AG04449 (cell line): ENCODE results near the gene THADA.

Experiments used
- CTCF ChIA-PET: fragments of 350-600 bp; formaldehyde crosslinking; extraction: SDS; loops from one replicate; lab custom pipeline; 2021; ENCODE audit warnings: antibody characterized with exemption; lab: Yijun Ruan, JAX
- POLR2A ChIA-PET: fragments of 400-600, 350-600 bp; formaldehyde crosslinking; extraction: SDS; loops from one replicate; lab custom pipeline; 2020; ENCODE audit warnings: antibody characterized with exemption, inconsistent platforms; lab: Yijun Ruan, JAX
- DNase-seq: peaks from one replicate; pipeline ENCODE4 v3.0.0-alpha.2; 2010; ENCODE audit warnings: low read depth, low spot score
- H3K4me3 ChIP-seq: 2 replicates; pipeline ENCODE4 v1.5.1; 2011; ENCODE audit warnings: low read depth, mild to moderate bottlenecking, control low read depth, low read length
- CTCF ChIP-seq: IDR thresholded peaks from one replicate; pipeline ENCODE4 v1.5.1; 2011; ENCODE audit warnings: mild to moderate bottlenecking, moderate library complexity, low read length, control low read depth, inconsistent platforms; ENCODE audit not compliant: insufficient read depth; ENCODE audit errors: missing control alignments

THADA gene

GRCh38 chr2:43198263-43198662 is 397.6 kb downstream of the THADA start:
- ChIA-PET CTCF (no interaction called here), POLR2A (no interaction called here)
- no peak for DNase-seq
- TF ChIP-seq CTCF, result no peak
- H3K4me3 ChIP-seq, result no peak overlapping the region

- CTCF ChIA-PET, result no interaction called here
- TF ChIP-seq CTCF, result no peak
- DNase-seq, result no peak
- POLR2A ChIA-PET, result no interaction called here
- H3K4me3 ChIP-seq, result no peak overlapping the region
Measured at GRCh38 chr2:43197588-43197896, 398.3 kb downstream of the THADA start.

GRCh38 chr2:43196768-43197587 is 398.9 kb downstream of the THADA start:
- H3K4me3 ChIP-seq, result no peak overlapping the region
- no peak for DNase-seq
- POLR2A ChIA-PET, result no interaction called here
- CTCF ChIA-PET, result interaction anchor here (1.2 kb wide), 1 partner anchor 32 kb away, joined by 4 read pairs; no protein-coding TSS in a partner anchor
- no peak for TF ChIP-seq CTCF

GRCh38 chr2:43194121-43194869 is 401.5 kb downstream of the THADA start:
- ChIA-PET POLR2A (no interaction called here), CTCF (no interaction called here)
- TF ChIP-seq CTCF, result no peak
- no peak overlapping the region for H3K4me3 ChIP-seq
- no peak for DNase-seq

GRCh38 chr2:43193652-43194120 is 402.2 kb downstream of the THADA start:
- POLR2A ChIA-PET, result no interaction called here
- DNase-seq, result no peak
- no peak overlapping the region for H3K4me3 ChIP-seq
- CTCF ChIA-PET, result no interaction called here
- TF ChIP-seq CTCF, result no peak

- no peak for TF ChIP-seq CTCF
- no peak for DNase-seq
- ChIA-PET POLR2A (no interaction called here), CTCF (interaction anchor here (1.0 kb wide), 1 partner anchor 36 kb away, joined by 3 read pairs; no protein-coding TSS in a partner anchor)
- H3K4me3 ChIP-seq, result no peak overlapping the region
Measured at GRCh38 chr2:43192744-43193651, 402.8 kb downstream of the THADA start.
